Esophagus muscularis mucosa (tissue), 3 donors: ENCODE measurements around the gene CAMTA1.

Source experiments
- CTCF ChIP-seq, 3 experiments: fragments of 200-600 bp in 2 of 3; fragments of 450-650 bp in 1 of 3; sonication (generic) in 2 of 3; IDR thresholded peaks; one replicate each; pipeline ENCODE4 v1.5.1; 2017 to 2019; ENCODE audit warnings: antibody characterized with exemption in 3 of 3, mild to moderate bottlenecking in 2 of 3, moderate library complexity in 1 of 3
- POLR2A ChIP-seq: fragments of 450-650 bp; IDR thresholded peaks from one replicate; pipeline ENCODE4 v1.6.1; 2017; ENCODE audit warnings: antibody characterized with exemption, moderate library complexity, mild to moderate bottlenecking, low read depth

GRCh38 chr1:6794164-6794563 lies 8.9 kb downstream of the CAMTA1 start:
- peak; percentile 44 to 55 (median 47) for TF ChIP-seq CTCF (IDR thresholded peaks at IDR 0.05)
- TF ChIP-seq POLR2A: no peak
